PC-3 (cell line): ENCODE measurements around the gene NOXA1. TPM values are rescaled to one million over a fixed set of nuclear protein-coding genes. Genes with fewer than 3 reads are reported as not detected.

ENCODE experiments used
- ATAC-seq: fragments of 200-7000 bp; cut with Tn5 transposase; 2 replicates; pipeline ENCODE4 v1.9.1; 2020; ENCODE audit warnings: mild to moderate bottlenecking, moderate library complexity
- BruUV-seq: library from RNA; stranded (reverse); fragments of 400-500 nt; replicated peaks from 2 replicates; lab custom pipeline; 2021; lab: Mats Ljungman, UMichigan
- CTCF ChIA-PET: fragments of 300-600 bp; sonication (Branson Sonifier 250); formaldehyde crosslinking; loops from one replicate; lab custom pipeline; 2022; ENCODE audit warnings: antibody characterized with exemption; lab: Charles Lee
- POLR2A ChIA-PET: fragments of 300-600 bp; sonication (Branson Sonifier 250); formaldehyde crosslinking; loops from one replicate; lab custom pipeline; 2022; ENCODE audit warnings: antibody characterized with exemption; ENCODE audit not compliant: unreplicated experiment; lab: Charles Lee
- DNase-seq: peaks from one replicate; pipeline ENCODE4 v3.0.0-alpha.2; 2015
- H2AFZ ChIP-seq: fragments of 300-600 bp; sonication (generic); 2 replicates; pipeline ENCODE4 v1.6.0; 2016; ENCODE audit warnings: antibody characterized with exemption, low read length
- H3F3A ChIP-seq: fragments of 300-600 bp; sonication (generic); one replicate; pipeline ENCODE4 v1.6.0; 2017; ENCODE audit warnings: antibody characterized with exemption, low read length, control low read depth, mild to moderate bottlenecking; ENCODE audit not compliant: unreplicated experiment
- H3K27ac ChIP-seq: fragments of 300-600 bp; sonication (generic); 2 replicates; pipeline ENCODE4 v1.5.1; 2016; ENCODE audit warnings: mild to moderate bottlenecking, low read length
- H3K27me3 ChIP-seq: fragments of 300-600 bp; sonication (generic); 2 replicates; pipeline ENCODE4 v1.6.1; 2016; ENCODE audit warnings: low read length, mixed read lengths
- H3K36me3 ChIP-seq: fragments of 300-600 bp; sonication (generic); 2 replicates; pipeline ENCODE4 v1.6.1; 2016; ENCODE audit warnings: low read depth, mixed run types, low read length, mixed read lengths
- H3K4me1 ChIP-seq: fragments of 300-600 bp; sonication (generic); 2 replicates; pipeline ENCODE4 v1.5.1; 2016; ENCODE audit warnings: low read length; ENCODE audit not compliant: insufficient read depth
- H3K4me2 ChIP-seq: fragments of 300-600 bp; sonication (generic); 2 replicates; pipeline ENCODE4 v1.6.0; 2016; ENCODE audit warnings: low read length
- H3K4me3 ChIP-seq: fragments of 300-600 bp; sonication (generic); 2 replicates; pipeline ENCODE4 v1.5.1; 2016; ENCODE audit warnings: mild to moderate bottlenecking, low read length, mixed read lengths
- H3K79me2 ChIP-seq: fragments of 300-600 bp; sonication (generic); 2 replicates; pipeline ENCODE4 v1.6.1; 2017; ENCODE audit warnings: low read length, mixed read lengths
- H3K9ac ChIP-seq: fragments of 300-600 bp; sonication (generic); 2 replicates; pipeline ENCODE4 v1.6.0; 2016; ENCODE audit warnings: mild to moderate bottlenecking, low read length
- H3K9me2 ChIP-seq: fragments of 300-600 bp; sonication (generic); replicated peaks from 2 replicates; pipeline ENCODE4 v1.6.1; 2016; ENCODE audit warnings: mixed run types, low read length, mixed read lengths
- H3K9me3 ChIP-seq: fragments of 300-600 bp; sonication (generic); 2 replicates; pipeline ENCODE4 v1.6.1; 2016; ENCODE audit warnings: low read length, mixed read lengths
- H4K20me1 ChIP-seq: fragments of 300-600 bp; sonication (generic); 2 replicates; pipeline ENCODE4 v1.6.1; 2016; ENCODE audit warnings: low read length, mixed read lengths
- EZH2 ChIP-seq: fragments of 300-600 bp; sonication (generic); IDR thresholded peaks from one replicate; pipeline ENCODE4 v1.6.1; 2017; ENCODE audit warnings: antibody characterized with exemption, mild to moderate bottlenecking, low read length; ENCODE audit not compliant: unreplicated experiment
- EZH2phosphoT487 ChIP-seq: fragments of 300-600 bp; sonication (generic); IDR thresholded peaks from 2 replicates; pipeline ENCODE4 v1.6.1; 2018; ENCODE audit warnings: mild to moderate bottlenecking, antibody characterized with exemption, low read length, borderline replicate concordance
- intact Hi-C: fragments of 100-400 bp; cut with micrococcal nuclease; formaldehyde crosslinking; loops from 2 replicates; pipeline ENCODE4 v1.9.0; 2023
- total RNA-seq: library from RNA; depleted of rRNA; stranded (reverse); fragments of >200 nt; gene quantifications from 2 replicates; pipeline ENCODE4 v1.2.3, GENCODE V29; 2014
- TF ChIP-seq, protein P1 (sequence below): fragments of 300-600 bp; sonication (generic); conservative IDR thresholded peaks from 2 replicates; pipeline ENCODE4 v1.5.1; 2017; ENCODE audit warnings: antibody characterized with exemption, low read depth, mild to moderate bottlenecking, low read length

Gene NOXA1
- total RNA-seq, 1 experiment from 2014 or later: 0.51 TPM

DNA sequence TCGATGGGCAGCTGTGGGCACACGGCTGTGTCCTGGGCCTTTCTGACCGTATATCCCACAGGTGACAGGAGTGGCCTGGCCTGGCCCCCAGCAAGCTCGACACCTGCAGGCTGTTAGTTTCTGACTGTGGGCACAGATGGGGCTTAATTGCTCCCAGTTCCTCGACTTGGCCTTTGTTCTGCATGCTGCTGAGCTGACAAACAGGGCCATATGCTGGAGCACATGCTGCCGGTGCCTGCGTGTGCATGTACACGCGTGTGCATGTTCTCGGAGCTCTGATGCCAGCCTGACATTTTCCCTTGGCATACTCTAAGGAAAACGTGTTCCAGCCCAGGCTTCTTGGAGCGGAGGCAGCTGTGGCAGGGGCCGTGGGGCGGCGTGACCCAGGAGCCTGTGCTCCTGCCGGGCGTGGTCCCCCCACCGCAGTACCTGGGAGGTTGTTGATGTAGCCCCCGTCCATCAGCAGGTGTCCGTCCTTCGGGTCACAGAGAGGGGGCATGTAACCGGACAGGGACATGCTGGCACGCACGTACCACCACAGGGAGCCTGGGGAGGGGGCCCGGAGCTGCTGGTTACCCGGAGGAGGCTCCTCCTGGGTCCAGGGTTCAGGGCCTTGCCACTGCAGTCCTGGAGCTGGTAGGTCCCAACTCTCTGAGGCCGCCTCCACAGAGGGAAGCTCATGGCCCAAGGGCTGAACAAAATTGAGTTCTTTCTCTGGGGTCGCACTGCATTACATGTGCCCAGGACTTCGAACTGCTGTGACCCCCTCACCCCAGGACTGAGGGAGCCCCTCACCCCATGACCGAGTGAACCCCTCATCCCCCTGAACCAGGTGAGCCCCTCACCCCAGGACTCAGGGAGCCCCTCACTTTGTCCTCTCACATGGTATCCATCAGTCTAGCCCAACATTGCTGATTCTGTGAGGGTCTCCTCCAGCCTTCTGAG is 40.1 kb downstream of the NOXA1 start:
- H3K9ac ChIP-seq: no peak overlapping the region
- no peaks in the 10 kb centered on the region for H3F3A ChIP-seq
- ATAC-seq: no peak
- no peak overlapping the region for H3K4me3 ChIP-seq
- no peak overlapping the region for H3K4me2 ChIP-seq
- no peaks in the 10 kb centered on the region for H3K27me3 ChIP-seq
- H3K27ac ChIP-seq: no peak overlapping the region
- H4K20me1 ChIP-seq: no peaks in the 10 kb centered on the region
- no peaks in the 10 kb centered on the region for H3K36me3 ChIP-seq
- no peaks in the 10 kb centered on the region for H3K9me2 ChIP-seq
- no TSS peak for BruUV-seq
- no peak for DNase-seq
- H3K4me1 ChIP-seq: peaks cover 4% of the 10 kb centered on the region; the same call in 1 of the 2 replicates
- no peak for TF ChIP-seq EZH2
- TF ChIP-seq, protein P1, sequence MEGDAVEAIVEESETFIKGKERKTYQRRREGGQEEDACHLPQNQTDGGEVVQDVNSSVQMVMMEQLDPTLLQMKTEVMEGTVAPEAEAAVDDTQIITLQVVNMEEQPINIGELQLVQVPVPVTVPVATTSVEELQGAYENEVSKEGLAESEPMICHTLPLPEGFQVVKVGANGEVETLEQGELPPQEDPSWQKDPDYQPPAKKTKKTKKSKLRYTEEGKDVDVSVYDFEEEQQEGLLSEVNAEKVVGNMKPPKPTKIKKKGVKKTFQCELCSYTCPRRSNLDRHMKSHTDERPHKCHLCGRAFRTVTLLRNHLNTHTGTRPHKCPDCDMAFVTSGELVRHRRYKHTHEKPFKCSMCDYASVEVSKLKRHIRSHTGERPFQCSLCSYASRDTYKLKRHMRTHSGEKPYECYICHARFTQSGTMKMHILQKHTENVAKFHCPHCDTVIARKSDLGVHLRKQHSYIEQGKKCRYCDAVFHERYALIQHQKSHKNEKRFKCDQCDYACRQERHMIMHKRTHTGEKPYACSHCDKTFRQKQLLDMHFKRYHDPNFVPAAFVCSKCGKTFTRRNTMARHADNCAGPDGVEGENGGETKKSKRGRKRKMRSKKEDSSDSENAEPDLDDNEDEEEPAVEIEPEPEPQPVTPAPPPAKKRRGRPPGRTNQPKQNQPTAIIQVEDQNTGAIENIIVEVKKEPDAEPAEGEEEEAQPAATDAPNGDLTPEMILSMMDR: no peak
- no peak for TF ChIP-seq EZH2phosphoT487
- ChIA-PET CTCF (no interaction called here), POLR2A (no interaction called here)
- intact Hi-C loops: no loop called here
- peaks cover 5% of the 10 kb centered on the region; the same call in 1 of the 2 replicates for H3K79me2 ChIP-seq
- H3K9me3 ChIP-seq: no peaks in the 10 kb centered on the region
- no peak overlapping the region for H2AFZ ChIP-seq

DNA sequence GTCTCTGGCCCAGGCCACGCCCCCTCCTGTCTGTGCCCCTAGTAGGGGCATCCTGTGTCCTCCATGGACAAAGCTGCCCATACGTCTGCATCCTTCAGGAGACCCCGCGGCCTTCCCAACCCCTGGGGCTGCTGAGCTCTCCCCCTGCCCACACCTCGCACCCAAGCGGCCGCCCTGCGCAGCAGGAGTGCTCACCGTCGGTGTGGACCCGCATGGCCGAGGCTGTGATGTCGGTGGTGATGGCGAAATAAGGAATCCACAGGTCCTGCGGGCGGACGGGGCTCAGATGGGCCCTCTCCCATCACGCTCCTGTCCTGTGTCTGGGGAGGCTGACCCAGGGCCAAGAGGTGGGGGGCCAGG is 40.7 kb downstream of the NOXA1 start:
- Histone ChIP-seq H2AFZ (no peak overlapping the region), H3K79me2 (no peaks in the 10 kb centered on the region), H3F3A (no peaks in the 10 kb centered on the region), H3K4me2 (no peak overlapping the region), H3K9ac (no peak overlapping the region), H4K20me1 (no peaks in the 10 kb centered on the region), H3K4me3 (no peak overlapping the region), H3K9me3 (no peaks in the 10 kb centered on the region), H3K27me3 (no peaks in the 10 kb centered on the region), H3K9me2 (no peaks in the 10 kb centered on the region), H3K4me1 (peaks cover 4% of the 10 kb centered on the region; the same call in 1 of the 2 replicates), H3K36me3 (no peaks in the 10 kb centered on the region), H3K27ac (no peak overlapping the region)
- no TSS peak for BruUV-seq
- TF ChIP-seq, protein P1: no peak
- TF ChIP-seq EZH2 (no peak), EZH2phosphoT487 (no peak)
- DNase-seq: no peak
- CTCF ChIA-PET: no interaction called here
- no peak for ATAC-seq
- intact Hi-C loops: no loop called here
- POLR2A ChIA-PET: no interaction called here
